Suprapubic skin (tissue), 4 donors: ENCODE results near the gene AKAP13. TPM values are rescaled to one million over a fixed set of nuclear protein-coding genes. Genes with fewer than 3 reads are reported as not detected.

ENCODE experiments used
- DNase-seq, 2 donors: peaks; one replicate each; pipeline ENCODE4 v3.0.0-alpha.2; 2019; ENCODE audit warnings: low spot score in 2 of 2
- H3K27ac ChIP-seq: fragments of 200-600 bp; sonication (generic); one replicate; pipeline ENCODE4 v1.5.1; 2019
- H3K27me3 ChIP-seq: fragments of 200-600 bp; sonication (generic); one replicate; pipeline ENCODE4 v1.5.1; 2019
- H3K36me3 ChIP-seq: fragments of 200-600 bp; sonication (generic); one replicate; pipeline ENCODE4 v1.5.1; 2019
- H3K4me1 ChIP-seq: fragments of 200-600 bp; sonication (generic); one replicate; pipeline ENCODE4 v1.5.1; 2019
- H3K4me3 ChIP-seq: fragments of 200-600 bp; sonication (generic); one replicate; pipeline ENCODE4 v1.5.1; 2019; ENCODE audit warnings: mild to moderate bottlenecking
- H3K9me3 ChIP-seq: fragments of 200-600 bp; sonication (generic); one replicate; pipeline ENCODE4 v1.5.1; 2019
- CTCF ChIP-seq, 2 donors: fragments of 200-600 bp in 1 of 2; fragments of 450-650 bp in 1 of 2; sonication (generic) in 1 of 2; IDR thresholded peaks; one replicate each; pipeline ENCODE4 v1.5.1; 2016 to 2019; ENCODE audit warnings: antibody characterized with exemption in 2 of 2, mild to moderate bottlenecking in 1 of 2, moderate library complexity in 1 of 2
- EP300 ChIP-seq: sonication (generic); formaldehyde crosslinking; IDR thresholded peaks from one replicate; pipeline ENCODE4 v1.6.1; 2017; ENCODE audit warnings: antibody characterized with exemption
- POLR2A ChIP-seq, 2 donors: fragments of 450-650 bp; IDR thresholded peaks; one replicate each; pipeline ENCODE4 v1.6.1; 2017; ENCODE audit warnings: antibody characterized with exemption in 2 of 2, mild to moderate bottlenecking in 2 of 2, moderate library complexity in 2 of 2
- POLR2AphosphoS5 ChIP-seq, 3 donors: sonication (generic); formaldehyde crosslinking; IDR thresholded peaks; one replicate each; pipeline ENCODE4 v1.6.1; 2017; ENCODE audit warnings: antibody characterized with exemption in 3 of 3
- WGBS: methylation state at CpG from one replicate; pipeline ENCODE4 v1.1.5; 2018; 5-methylcytosine and 5-hydroxymethylcytosine counted together
- total RNA-seq, 4 donors: library from RNA; depleted of rRNA; stranded (reverse); fragments of >200 nt; gene quantifications; one replicate each; pipeline ENCODE4 v1.1.0, GENCODE V29; 2016

Gene AKAP13
- total RNA-seq, 4 donors from 2014 or later = 124 to 249 (median 163) TPM

- H3K4me1 ChIP-seq = peaks cover 13% of the 10 kb centered on the region
- TF ChIP-seq POLR2A (IDR thresholded peaks at IDR 0.05) (no peak), CTCF (IDR thresholded peaks at IDR 0.05) (no peak), POLR2AphosphoS5 (IDR thresholded peaks at IDR 0.05) (no peak), EP300 (no peak)
- H3K9me3 ChIP-seq = no peaks in the 10 kb centered on the region
- 95% methylated on average over 19 of the region's 20 CpGs for WGBS
- peak in 1 of 2 donors; percentile 63 for DNase-seq
- peaks cover 90% of the 10 kb centered on the region for H3K36me3 ChIP-seq
- no peak overlapping the region for H3K27ac ChIP-seq
- H3K4me3 ChIP-seq = no peak overlapping the region
- H3K27me3 ChIP-seq = no peaks in the 10 kb centered on the region
Measured at GRCh38 chr15:85741021-85741421, 360.6 kb downstream of the AKAP13 start.

GRCh38 chr15:85741662-85742061 lies 361.3 kb downstream of the AKAP13 start:
- no peak for TF ChIP-seq EP300
- H3K27ac ChIP-seq = no peak overlapping the region
- H3K4me3 ChIP-seq = no peak overlapping the region
- no peaks in the 10 kb centered on the region for H3K27me3 ChIP-seq
- peaks cover 90% of the 10 kb centered on the region for H3K36me3 ChIP-seq
- WGBS = 89% methylated on average over 11 of the region's 11 CpGs
- DNase-seq = peak in 1 of 2 donors; percentile 35
- no peaks in the 10 kb centered on the region for H3K9me3 ChIP-seq
- peaks cover 13% of the 10 kb centered on the region for H3K4me1 ChIP-seq

- no peak for TF ChIP-seq CTCF (IDR thresholded peaks at IDR 0.05)
- no peak for TF ChIP-seq EP300
- TF ChIP-seq POLR2AphosphoS5 (IDR thresholded peaks at IDR 0.05) = no peak
- TF ChIP-seq POLR2A (IDR thresholded peaks at IDR 0.05) = no peak
- peaks cover 90% of the 10 kb centered on the region for H3K36me3 ChIP-seq
- H3K4me1 ChIP-seq = peaks cover 13% of the 10 kb centered on the region
- no peaks in the 10 kb centered on the region for H3K27me3 ChIP-seq
- peak in 1 of 2 donors; percentile 56 for DNase-seq
- 56% methylated on average over 8 of the region's 8 CpGs for WGBS
- no peak overlapping the region for H3K27ac ChIP-seq
- no peaks in the 10 kb centered on the region for H3K9me3 ChIP-seq
- no peak overlapping the region for H3K4me3 ChIP-seq
Measured at GRCh38 chr15:85742186-85742821, 361.9 kb downstream of the AKAP13 start.

GRCh38 chr15:85743392-85744055 lies 363.1 kb downstream of the AKAP13 start:
- Histone ChIP-seq H3K27ac (no peak overlapping the region), H3K9me3 (no peaks in the 10 kb centered on the region), H3K4me1 (peaks cover 19% of the 10 kb centered on the region), H3K27me3 (no peaks in the 10 kb centered on the region), H3K4me3 (no peak overlapping the region), H3K36me3 (peaks cover 93% of the 10 kb centered on the region)
- peak in 1 of 2 donors; percentile 34 for DNase-seq
- TF ChIP-seq CTCF (IDR thresholded peaks at IDR 0.05) = no peak
- TF ChIP-seq EP300 = no peak
- no peak for TF ChIP-seq POLR2A (IDR thresholded peaks at IDR 0.05)
- TF ChIP-seq POLR2AphosphoS5 (IDR thresholded peaks at IDR 0.05) = no peak
- 79% methylated on average over 14 of the region's 14 CpGs for WGBS

GRCh38 chr15:85744579-85744978 lies 364.2 kb downstream of the AKAP13 start:
- H3K27ac ChIP-seq = no peak overlapping the region
- H3K4me3 ChIP-seq = no peak overlapping the region
- H3K36me3 ChIP-seq = peaks cover 92% of the 10 kb centered on the region
- H3K4me1 ChIP-seq = peaks cover 28% of the 10 kb centered on the region
- no peak for TF ChIP-seq POLR2AphosphoS5 (IDR thresholded peaks at IDR 0.05)
- TF ChIP-seq POLR2A (IDR thresholded peaks at IDR 0.05) = no peak
- no peak for TF ChIP-seq EP300
- TF ChIP-seq CTCF (IDR thresholded peaks at IDR 0.05) = no peak
- DNase-seq = peak in 1 of 2 donors; percentile 48
- no peaks in the 10 kb centered on the region for H3K9me3 ChIP-seq
- WGBS = 90% methylated on average over 10 of the region's 10 CpGs
- no peaks in the 10 kb centered on the region for H3K27me3 ChIP-seq
